ENCODE measurements around the gene SPTB.

DNA sequence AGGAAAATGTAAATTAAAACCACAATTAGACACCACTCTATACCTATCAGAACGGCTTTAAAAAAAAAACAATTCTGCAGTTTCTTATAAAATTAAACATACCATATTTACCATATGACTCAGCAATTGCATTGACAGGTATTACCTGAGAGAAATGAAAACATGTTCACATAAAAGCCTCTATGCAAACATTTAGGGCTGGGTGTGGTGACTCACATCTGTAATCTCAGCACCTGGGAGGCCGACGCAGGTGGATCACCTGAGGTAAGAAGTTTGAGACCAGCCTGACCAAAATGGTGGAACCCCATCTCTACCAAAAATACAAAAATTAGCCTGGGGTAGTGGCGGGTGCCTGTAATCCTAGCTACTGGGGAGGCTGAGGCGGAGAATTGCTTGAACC lies 41.1 kb downstream of the SPTB start:
- TF ChIP-seq CTCF (IDR thresholded peaks at IDR 0.05), result no peak
- no peak for TF ChIP-seq POLR2AphosphoS5 (IDR thresholded peaks at IDR 0.05)
